Effector CD8-positive, alpha-beta T cell (primary cell): ENCODE measurements around the gene DAGLA.

Experiments used
- DNase-seq: peaks from one replicate; lab custom pipeline; 2025; lab: John Stamatoyannopoulos, UW

Gene DAGLA

GRCh38 chr11:61778920-61779650, 98.9 kb downstream of the DAGLA start:
- DNase-seq: no peak

- no peak for DNase-seq
These were observed 99.7 kb downstream of the DAGLA start for GRCh38 chr11:61779666-61780525.

DNA sequence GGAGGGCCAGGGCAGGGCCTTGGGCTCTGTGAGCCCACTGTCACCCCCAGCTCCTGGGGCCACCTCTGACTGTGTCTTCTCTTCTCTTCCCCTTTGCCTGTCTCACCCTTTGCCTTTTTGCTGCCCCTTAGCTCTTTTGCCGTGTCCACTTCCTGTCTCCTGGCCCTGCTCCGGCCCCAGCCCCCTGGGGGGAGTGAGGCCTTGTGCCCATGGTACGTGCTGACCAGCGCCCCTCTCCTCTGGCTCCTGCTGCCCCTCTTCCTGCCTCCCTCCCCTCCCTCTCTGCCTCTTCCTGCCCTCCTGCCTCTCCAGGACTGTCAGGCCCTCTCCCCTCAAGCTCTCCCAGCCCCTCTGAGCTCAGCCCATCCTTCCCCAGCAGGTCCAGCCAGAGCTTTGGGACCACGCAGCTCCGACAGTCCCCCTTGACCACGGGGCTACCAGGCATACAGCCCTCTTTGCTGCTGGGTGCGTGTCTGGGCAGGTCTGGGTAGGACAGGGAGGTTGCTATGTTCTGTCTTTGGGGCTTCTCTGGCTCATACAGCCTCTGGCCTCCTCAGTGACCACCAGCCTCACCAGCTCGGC, 100.5 kb downstream of the DAGLA start:
- DNase-seq: no peak

GRCh38 chr11:61781585-61781984, 101.4 kb downstream of the DAGLA start:
- DNase-seq: no peak

GRCh38 chr11:61782299-61782698, 102.1 kb downstream of the DAGLA start:
- DNase-seq: no peak

GRCh38 chr11:61782841-61783240, 102.7 kb downstream of the DAGLA start:
- DNase-seq: no peak

GRCh38 chr11:61783717-61784505, 103.7 kb downstream of the DAGLA start:
- no peak for DNase-seq

DNA sequence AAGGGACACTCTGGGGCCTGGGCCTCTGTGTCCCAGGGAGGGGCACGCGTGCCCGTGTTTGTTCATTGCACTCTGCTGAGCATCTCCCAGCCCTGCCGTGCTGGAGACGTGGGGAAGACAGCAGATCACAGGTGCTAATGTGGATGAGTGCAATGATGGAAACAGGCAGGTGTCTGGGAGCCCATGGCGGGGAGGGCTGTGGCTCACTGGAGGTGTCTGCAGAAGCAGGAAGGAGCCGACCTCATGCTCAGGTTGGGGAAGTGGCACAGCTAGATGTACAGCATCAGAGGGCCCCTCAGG, 104.3 kb downstream of the DAGLA start:
- DNase-seq: no peak

- DNase-seq: no peak
These were observed 105.7 kb downstream of the DAGLA start for GRCh38 chr11:61785837-61786402.

DNA sequence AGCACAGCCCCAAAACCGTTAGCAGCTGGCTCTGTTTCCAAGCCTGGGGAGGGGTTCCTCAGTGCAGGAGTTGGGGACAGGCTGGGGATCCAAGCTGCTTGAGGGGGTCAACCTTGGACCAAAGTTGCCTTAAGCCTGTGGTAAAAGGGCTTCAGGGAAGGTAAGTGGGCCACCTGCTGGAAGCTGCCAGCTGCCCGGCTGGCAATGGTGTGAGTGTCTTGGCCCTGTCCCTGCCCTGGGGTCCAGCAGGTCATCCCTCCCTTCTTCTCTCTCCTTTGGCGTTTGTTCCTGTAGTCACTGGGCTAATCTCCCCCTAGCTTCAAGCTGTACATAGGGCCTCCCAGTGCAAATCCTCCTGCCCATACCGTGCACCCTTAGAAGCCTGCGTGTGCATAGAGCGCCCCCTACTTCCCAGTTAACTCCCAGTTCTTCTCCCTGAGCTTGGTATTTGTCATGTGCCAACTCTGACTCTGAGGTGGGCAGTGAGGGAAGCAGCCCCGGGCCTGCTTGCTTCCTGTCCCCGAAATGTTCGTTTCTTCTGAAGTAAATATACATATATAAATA, 107.8 kb downstream of the DAGLA start:
- no peak for DNase-seq

GRCh38 chr11:61791737-61792309, 111.6 kb downstream of the DAGLA start:
- peak; percentile 12 for DNase-seq

DNA sequence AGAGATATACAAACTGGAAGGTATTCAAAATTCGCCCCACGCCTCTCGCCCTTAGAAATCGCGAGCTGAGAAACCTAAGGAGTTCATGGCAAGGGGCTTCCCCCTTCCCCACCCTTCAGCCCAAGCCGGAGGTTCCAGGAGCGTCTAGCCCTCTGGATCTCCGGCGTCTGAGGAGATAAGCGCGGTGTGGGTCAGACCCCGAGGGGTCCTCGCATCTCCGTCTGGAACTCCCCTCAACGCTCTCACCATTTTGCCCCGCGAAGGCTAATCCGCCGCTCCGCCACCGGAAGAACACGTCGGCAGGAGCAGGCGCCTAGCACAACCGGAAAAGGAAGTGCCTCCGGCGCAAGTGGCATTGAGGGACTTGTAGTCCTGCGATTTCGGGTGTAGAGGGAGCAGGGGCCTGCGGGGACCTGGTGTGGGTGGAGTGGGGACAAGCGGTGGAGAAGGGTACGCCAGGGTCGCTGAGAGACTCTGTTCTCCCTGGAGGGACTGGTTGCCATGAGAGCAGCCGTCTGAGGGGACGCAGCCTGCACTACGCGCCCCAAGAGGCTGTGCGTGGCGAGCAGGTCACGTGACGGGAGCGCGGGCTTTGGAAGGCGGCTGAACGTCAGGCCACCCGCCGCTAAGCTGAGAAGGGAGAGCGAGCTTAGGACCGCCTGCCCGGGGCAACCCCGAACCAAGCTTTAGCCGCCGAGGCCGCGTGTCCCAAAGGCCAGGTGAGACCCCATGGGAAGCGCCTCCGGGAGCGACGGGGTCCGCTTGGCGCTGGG, 112.3 kb downstream of the DAGLA start, which contains the start of the genes FEN1 and TMEM258:
Gene FEN1, plus strand, starts transcription at position 602 of the 773 bp plus-strand sequence. CDS start 2,451 bp downstream, outside the sequence.
Gene TMEM258, minus strand, starts transcription at position 290 of the 773 bp plus-strand sequence. Its CDS starts 41 bp downstream, at position 249.
- DNase-seq: peak; percentile 78

DNA sequence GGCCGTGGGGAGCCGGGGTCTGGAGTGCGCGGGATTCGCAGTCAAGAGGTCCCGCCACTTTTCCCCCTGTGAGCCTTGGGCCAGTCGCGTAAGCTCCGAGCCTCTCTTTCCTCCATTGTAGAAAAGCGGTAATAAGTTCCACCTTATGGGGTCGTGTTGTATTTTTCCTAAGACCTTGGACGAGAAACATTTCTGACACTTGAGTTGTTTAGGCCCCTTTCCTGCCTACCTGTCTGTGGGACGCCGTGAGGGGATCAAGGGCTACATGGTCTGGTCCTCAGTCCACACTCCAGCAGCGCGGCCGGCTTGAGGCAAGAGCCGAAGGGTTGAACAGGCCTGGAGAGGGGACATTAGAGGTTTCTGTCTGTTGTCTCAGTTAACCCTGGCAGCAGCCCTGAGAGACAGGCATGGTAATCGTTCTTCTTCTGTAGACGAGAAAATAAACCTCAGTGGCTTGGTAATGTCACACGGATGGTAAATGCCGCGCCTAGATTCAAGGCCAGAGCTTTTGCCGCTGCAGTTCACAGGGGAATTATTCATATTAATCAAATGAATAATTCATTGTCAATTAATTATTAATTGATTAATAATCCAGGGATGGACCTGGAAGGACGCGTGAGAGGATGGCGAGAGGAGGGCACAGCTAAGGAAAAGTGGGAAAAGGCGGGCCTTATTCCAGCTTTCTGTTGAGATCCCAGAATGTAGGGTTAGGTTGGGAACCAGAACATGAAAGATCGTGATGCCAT, 113.1 kb downstream of the DAGLA start:
- no peak for DNase-seq

- no peak for DNase-seq
These were observed 113.6 kb downstream of the DAGLA start for GRCh38 chr11:61793829-61794204.

GRCh38 chr11:61794579-61794978, 114.4 kb downstream of the DAGLA start:
- DNase-seq: no peak

- no peak for DNase-seq
These were observed 115.3 kb downstream of the DAGLA start for GRCh38 chr11:61795459-61795858.

DNA sequence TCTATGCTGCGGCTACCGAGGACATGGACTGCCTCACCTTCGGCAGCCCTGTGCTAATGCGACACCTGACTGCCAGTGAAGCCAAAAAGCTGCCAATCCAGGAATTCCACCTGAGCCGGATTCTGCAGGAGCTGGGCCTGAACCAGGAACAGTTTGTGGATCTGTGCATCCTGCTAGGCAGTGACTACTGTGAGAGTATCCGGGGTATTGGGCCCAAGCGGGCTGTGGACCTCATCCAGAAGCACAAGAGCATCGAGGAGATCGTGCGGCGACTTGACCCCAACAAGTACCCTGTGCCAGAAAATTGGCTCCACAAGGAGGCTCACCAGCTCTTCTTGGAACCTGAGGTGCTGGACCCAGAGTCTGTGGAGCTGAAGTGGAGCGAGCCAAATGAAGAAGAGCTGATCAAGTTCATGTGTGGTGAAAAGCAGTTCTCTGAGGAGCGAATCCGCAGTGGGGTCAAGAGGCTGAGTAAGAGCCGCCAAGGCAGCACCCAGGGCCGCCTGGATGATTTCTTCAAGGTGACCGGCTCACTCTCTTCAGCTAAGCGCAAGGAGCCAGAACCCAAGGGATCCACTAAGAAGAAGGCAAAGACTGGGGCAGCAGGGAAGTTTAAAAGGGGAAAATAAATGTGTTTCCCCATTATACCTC, 115.8 kb downstream of the DAGLA start:
- no peak for DNase-seq
